ENCODE data around the gene RASA1. TPM values are rescaled to one million over a fixed set of nuclear protein-coding genes. Genes with fewer than 3 reads are reported as not detected.

Gene RASA1
- total RNA-seq, 1 donor from 2014 or later: 55.1 TPM

DNA sequence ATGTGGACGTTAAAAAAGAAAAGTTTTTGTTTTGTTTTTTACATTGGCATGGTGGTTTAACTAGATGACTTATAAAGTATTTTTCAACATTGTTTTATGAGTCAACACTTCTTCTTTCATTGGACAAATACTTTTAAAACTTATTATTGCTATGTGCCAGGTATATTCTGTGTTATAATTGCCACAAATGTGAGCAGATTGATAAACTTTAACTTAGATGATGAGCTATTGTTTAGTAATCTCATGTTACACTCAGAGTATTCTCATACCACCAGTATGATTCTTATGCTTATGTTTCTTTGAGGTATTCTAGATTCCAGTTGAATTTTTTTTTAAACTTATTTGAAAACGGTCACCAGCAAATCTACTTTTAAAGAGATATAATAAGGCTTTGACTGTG, 60.3 kb downstream of the RASA1 start:
- Mint-ChIP-seq H3K27me3 (ENCODE audit: unreplicated experiment) (no peaks in the 10 kb centered on the region), H3K36me3 (ENCODE audit: unreplicated experiment) (no peaks in the 10 kb centered on the region), H3K4me3 (ENCODE audit: unreplicated experiment) (no peak overlapping the region), H3K4me1 (ENCODE audit: low read depth, unreplicated experiment) (peaks cover 3% of the 10 kb centered on the region), H3K9me3 (ENCODE audit: unreplicated experiment) (no peaks in the 10 kb centered on the region), H3K27ac (ENCODE audit: unreplicated experiment) (no peak overlapping the region)
- no peak for DNase-seq
- TF ChIP-seq, protein P1, sequence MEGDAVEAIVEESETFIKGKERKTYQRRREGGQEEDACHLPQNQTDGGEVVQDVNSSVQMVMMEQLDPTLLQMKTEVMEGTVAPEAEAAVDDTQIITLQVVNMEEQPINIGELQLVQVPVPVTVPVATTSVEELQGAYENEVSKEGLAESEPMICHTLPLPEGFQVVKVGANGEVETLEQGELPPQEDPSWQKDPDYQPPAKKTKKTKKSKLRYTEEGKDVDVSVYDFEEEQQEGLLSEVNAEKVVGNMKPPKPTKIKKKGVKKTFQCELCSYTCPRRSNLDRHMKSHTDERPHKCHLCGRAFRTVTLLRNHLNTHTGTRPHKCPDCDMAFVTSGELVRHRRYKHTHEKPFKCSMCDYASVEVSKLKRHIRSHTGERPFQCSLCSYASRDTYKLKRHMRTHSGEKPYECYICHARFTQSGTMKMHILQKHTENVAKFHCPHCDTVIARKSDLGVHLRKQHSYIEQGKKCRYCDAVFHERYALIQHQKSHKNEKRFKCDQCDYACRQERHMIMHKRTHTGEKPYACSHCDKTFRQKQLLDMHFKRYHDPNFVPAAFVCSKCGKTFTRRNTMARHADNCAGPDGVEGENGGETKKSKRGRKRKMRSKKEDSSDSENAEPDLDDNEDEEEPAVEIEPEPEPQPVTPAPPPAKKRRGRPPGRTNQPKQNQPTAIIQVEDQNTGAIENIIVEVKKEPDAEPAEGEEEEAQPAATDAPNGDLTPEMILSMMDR (IDR thresholded peaks at IDR 0.05; ENCODE audit: partially characterized antibody, unreplicated experiment): no peak

DNA sequence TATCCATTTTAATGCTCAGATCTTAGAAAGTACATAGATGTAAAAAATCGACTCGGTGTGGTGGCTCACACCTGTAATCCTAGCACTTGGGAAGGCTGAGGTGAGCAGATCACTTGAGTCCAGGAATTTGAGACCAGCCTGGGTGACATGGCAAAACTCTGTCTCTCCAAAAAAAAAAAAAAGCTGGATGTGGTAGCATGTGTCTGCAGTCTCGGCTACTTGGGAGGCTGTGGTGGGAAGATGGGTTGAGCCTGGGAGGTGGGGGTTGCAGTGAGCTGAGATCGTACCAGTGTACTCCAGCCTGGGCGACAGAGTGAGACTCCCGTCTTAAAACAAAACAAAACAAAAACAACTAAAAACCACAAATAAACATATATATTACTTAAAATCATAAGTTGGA, 61.4 kb downstream of the RASA1 start:
- no peaks in the 10 kb centered on the region for H3K9me3 Mint-ChIP-seq (ENCODE audit: unreplicated experiment)
- H3K27ac Mint-ChIP-seq (ENCODE audit: unreplicated experiment): no peak overlapping the region
- H3K36me3 Mint-ChIP-seq (ENCODE audit: unreplicated experiment): no peaks in the 10 kb centered on the region
- no peaks in the 10 kb centered on the region for H3K27me3 Mint-ChIP-seq (ENCODE audit: unreplicated experiment)
- DNase-seq: no peak
- TF ChIP-seq, protein P1 (IDR thresholded peaks at IDR 0.05; ENCODE audit: partially characterized antibody, unreplicated experiment): no peak
- no peak overlapping the region for H3K4me3 Mint-ChIP-seq (ENCODE audit: unreplicated experiment)
- H3K4me1 Mint-ChIP-seq (ENCODE audit: low read depth, unreplicated experiment): peaks cover 3% of the 10 kb centered on the region

DNA sequence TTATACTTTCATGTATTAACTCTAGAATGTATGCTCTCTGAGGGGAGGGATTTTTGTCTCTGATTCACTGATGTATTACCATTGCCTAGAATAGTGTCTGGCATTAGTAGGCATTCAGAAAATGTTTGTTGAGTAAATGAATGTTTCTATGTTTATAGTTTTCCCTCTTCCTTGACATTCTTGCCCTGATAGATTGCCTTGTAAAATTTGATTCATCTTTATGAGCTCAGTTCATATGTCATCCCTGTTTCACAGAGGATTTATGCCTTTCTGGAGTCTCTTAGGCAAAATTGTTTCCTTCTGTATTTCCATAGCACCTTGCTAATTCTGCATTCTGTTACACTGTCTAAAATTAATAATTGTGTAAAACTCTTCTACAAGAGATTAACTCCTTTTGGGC, 72.3 kb downstream of the RASA1 start:
- Mint-ChIP-seq H3K9me3 (ENCODE audit: unreplicated experiment) (no peaks in the 10 kb centered on the region), H3K4me3 (ENCODE audit: unreplicated experiment) (no peak overlapping the region), H3K4me1 (ENCODE audit: low read depth, unreplicated experiment) (no peaks in the 10 kb centered on the region), H3K27ac (ENCODE audit: unreplicated experiment) (no peak overlapping the region), H3K27me3 (ENCODE audit: unreplicated experiment) (no peaks in the 10 kb centered on the region), H3K36me3 (ENCODE audit: unreplicated experiment) (peaks cover 4% of the 10 kb centered on the region)
- DNase-seq: no peak
- TF ChIP-seq, protein P1 (IDR thresholded peaks at IDR 0.05; ENCODE audit: partially characterized antibody, unreplicated experiment): no peak

DNA sequence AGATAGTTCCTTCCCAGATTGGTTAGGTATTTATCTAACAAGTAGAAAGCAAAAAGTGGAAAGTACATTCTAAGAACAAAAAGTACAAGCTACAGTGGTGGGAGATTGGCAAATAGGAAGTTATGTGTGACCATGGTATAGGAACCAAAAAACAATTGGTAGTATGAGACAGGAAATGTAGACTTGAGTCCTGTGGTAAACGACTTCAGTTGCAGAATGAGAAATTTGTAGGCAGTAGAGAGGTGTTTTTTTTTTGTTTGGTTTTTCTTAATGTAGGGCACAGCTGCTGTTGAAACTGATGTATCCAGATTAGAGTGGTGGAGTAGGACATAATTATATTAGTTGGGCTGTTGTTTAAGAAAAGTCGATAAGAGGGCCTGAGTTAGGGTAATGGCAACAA, 73.0 kb downstream of the RASA1 start:
- Mint-ChIP-seq H3K27ac (ENCODE audit: unreplicated experiment) (no peak overlapping the region), H3K4me1 (ENCODE audit: low read depth, unreplicated experiment) (no peaks in the 10 kb centered on the region), H3K36me3 (ENCODE audit: unreplicated experiment) (peaks cover 4% of the 10 kb centered on the region), H3K27me3 (ENCODE audit: unreplicated experiment) (no peaks in the 10 kb centered on the region), H3K9me3 (ENCODE audit: unreplicated experiment) (no peaks in the 10 kb centered on the region), H3K4me3 (ENCODE audit: unreplicated experiment) (no peak overlapping the region)
- no peak for DNase-seq
- TF ChIP-seq, protein P1 (IDR thresholded peaks at IDR 0.05; ENCODE audit: partially characterized antibody, unreplicated experiment): no peak

DNA sequence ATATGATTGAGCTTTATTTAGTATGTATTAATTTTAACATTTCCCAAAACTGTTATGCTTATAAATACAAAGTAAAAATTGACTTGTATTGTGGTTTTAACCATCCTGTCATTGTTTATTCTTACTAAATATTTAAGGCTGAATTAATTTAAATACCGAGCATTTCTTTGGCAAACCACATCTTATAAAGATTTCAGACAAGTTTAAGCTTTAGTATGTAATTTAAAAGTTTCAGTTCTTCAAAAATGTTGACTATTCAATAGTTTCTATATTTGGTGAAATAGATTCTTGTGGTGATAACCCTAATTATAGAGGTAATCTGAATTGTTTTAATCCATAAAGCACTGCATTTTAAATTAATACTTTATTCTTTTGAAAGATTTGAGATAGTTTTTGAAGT, 79.6 kb downstream of the RASA1 start:
- Mint-ChIP-seq H3K4me3 (ENCODE audit: unreplicated experiment) (no peak overlapping the region), H3K27ac (ENCODE audit: unreplicated experiment) (no peak overlapping the region), H3K4me1 (ENCODE audit: low read depth, unreplicated experiment) (no peaks in the 10 kb centered on the region), H3K27me3 (ENCODE audit: unreplicated experiment) (no peaks in the 10 kb centered on the region), H3K9me3 (ENCODE audit: unreplicated experiment) (no peaks in the 10 kb centered on the region), H3K36me3 (ENCODE audit: unreplicated experiment) (peaks cover 4% of the 10 kb centered on the region)
- TF ChIP-seq, protein P1 (IDR thresholded peaks at IDR 0.05; ENCODE audit: partially characterized antibody, unreplicated experiment): no peak
- DNase-seq: no peak

All from glutamatergic neuron (in vitro differentiated cells).